Large intestine (tissue), 3 donors: ENCODE data around the gene ITGA7. TPM values are rescaled to one million over a fixed set of nuclear protein-coding genes. Genes with fewer than 3 reads are reported as not detected.

ENCODE experiments used
- DNase-seq, 2 donors: peaks; one replicate each; pipeline versions ENCODE4 v3.0.0 to v3.0.0-alpha.2; 2013
- H3K27ac ChIP-seq: one replicate; pipeline ENCODE4 v1.5.1; 2013; ENCODE audit warnings: low read length
- H3K27me3 ChIP-seq: 2 replicates; pipeline ENCODE4 v1.6.1; 2013; ENCODE audit warnings: low read length; ENCODE audit not compliant: control insufficient read depth, insufficient read depth
- H3K36me3 ChIP-seq: 2 replicates; pipeline ENCODE4 v1.6.1; 2013; ENCODE audit warnings: low read length; ENCODE audit not compliant: control insufficient read depth, insufficient read depth
- H3K4me1 ChIP-seq: one replicate; pipeline ENCODE4 v1.6.1; 2013; ENCODE audit warnings: low read length; ENCODE audit not compliant: control insufficient read depth, insufficient read depth
- H3K4me3 ChIP-seq: one replicate; pipeline ENCODE4 v1.5.1; 2013; ENCODE audit warnings: low read length
- H3K9me3 ChIP-seq: one replicate; pipeline ENCODE4 v1.6.1; 2013; ENCODE audit warnings: mild to moderate bottlenecking, low read depth, low read length, moderate library complexity; ENCODE audit not compliant: control insufficient read depth
- WGBS: methylation state at CpG from one replicate; pipeline ENCODE4 v1.1.5; 2013; ENCODE audit warnings: low lambda C conversion rate; ENCODE audit not compliant: insufficient coverage; 5-methylcytosine and 5-hydroxymethylcytosine counted together
- polyA plus RNA-seq: library from polyadenylated mRNA; unstranded; fragments of 120-200 nt; gene quantifications from one replicate; pipeline ENCODE4 v1.2.1, GENCODE V29; 2013

ITGA7 gene
- polyA plus RNA-seq, 1 donor, result 29.6 TPM

DNA sequence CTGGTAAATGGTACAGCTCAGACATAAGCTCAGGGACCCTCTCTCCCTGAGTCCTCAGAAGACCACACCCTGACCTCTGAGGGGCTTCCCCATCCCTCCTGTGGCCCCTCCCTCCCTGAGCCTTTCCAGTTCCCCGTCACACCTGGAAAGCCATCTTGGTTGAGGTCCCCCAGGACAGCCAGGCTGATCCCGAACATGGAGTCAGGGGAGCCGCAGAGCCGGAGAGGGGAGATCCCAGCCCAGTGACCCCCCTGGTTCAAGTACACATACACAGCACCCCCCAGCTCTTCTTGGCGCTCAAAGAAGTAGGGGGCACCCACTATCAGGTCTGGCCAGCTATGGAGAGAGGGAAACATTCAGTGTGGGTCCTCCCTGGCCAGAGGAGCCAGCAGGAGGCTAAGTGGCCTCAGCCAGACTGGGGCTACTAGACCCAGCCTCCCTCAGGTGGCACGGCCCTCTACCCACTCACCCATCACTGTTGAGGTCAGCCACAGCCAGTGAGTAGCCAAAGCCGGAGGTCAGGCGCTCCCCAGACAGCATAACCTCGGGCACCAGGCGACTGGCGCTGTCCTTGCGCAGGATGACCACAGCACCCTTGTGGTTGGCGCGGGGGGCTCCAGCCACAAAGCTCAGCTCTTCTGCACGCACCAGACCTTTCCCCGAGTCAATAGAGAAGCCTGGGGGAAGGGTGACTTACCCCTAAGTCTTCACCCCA is 9.3 kb downstream of the ITGA7 start:
- no CpG with 5 or more reads among the region's 16 CpGs for WGBS
- Histone ChIP-seq H3K4me1 (peaks cover 46% of the 10 kb centered on the region), H3K9me3 (no peaks in the 10 kb centered on the region), H3K27me3 (no peaks in the 10 kb centered on the region), H3K36me3 (no peaks in the 10 kb centered on the region), H3K27ac (no peak overlapping the region), H3K4me3 (no peak overlapping the region)
- no peak for DNase-seq

DNA sequence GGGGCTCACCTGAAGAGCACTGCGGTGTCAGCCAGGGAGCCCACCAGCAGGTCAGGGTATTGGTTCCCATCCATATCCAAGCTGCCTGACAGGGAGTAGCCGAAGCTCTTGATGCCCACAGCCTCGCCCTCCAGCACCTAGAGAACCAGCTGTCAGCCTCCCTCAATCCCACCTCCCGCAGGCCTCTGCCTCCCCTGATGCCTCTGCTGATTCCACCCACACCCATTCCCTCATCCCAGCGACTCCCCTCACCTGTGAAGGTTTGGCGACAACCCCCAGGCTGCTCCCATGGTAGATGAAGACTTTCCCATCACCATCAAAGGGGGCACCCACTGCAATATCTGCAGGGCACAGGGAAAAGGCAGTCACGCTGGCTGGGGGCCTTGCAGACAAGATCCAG is 10.0 kb downstream of the ITGA7 start:
- Histone ChIP-seq H3K36me3 (no peaks in the 10 kb centered on the region), H3K27ac (no peak overlapping the region), H3K4me1 (peaks cover 41% of the 10 kb centered on the region), H3K4me3 (no peak overlapping the region), H3K9me3 (no peaks in the 10 kb centered on the region), H3K27me3 (no peaks in the 10 kb centered on the region)
- no CpG with 5 or more reads among the region's 7 CpGs for WGBS
- no peak for DNase-seq

- no peaks in the 10 kb centered on the region for H3K27me3 ChIP-seq
- no peak for DNase-seq
Observed at GRCh38 chr12:55696796-55697462, 10.8 kb downstream of the ITGA7 start.

GRCh38 chr12:55696141-55696540 is 11.6 kb downstream of the ITGA7 start:
- Histone ChIP-seq H3K4me1 (peaks cover 41% of the 10 kb centered on the region), H3K9me3 (no peaks in the 10 kb centered on the region), H3K36me3 (no peaks in the 10 kb centered on the region), H3K4me3 (no peak overlapping the region), H3K27ac (peak overlapping the region; percentile 27), H3K27me3 (no peaks in the 10 kb centered on the region)
- DNase-seq, result no peak
- no CpG with 5 or more reads among the region's 6 CpGs for WGBS

More at GRCh38 chr12:55696796-55697462, 10.8 kb downstream of the ITGA7 start:
- no peak overlapping the region for H3K27ac ChIP-seq
- no peak overlapping the region for H3K4me3 ChIP-seq
- no peaks in the 10 kb centered on the region for H3K36me3 ChIP-seq
- H3K4me1 ChIP-seq, result peaks cover 41% of the 10 kb centered on the region
- H3K9me3 ChIP-seq, result no peaks in the 10 kb centered on the region
- WGBS, result no CpG with 5 or more reads among the region's 19 CpGs

GRCh38 chr12:55695349-55695748 is 12.4 kb downstream of the ITGA7 start:
- H3K36me3 ChIP-seq, result no peaks in the 10 kb centered on the region
- no peak overlapping the region for H3K4me3 ChIP-seq
- DNase-seq, result peak; percentile 60 to 68
- H3K27me3 ChIP-seq, result no peaks in the 10 kb centered on the region
- WGBS, result no CpG with 5 or more reads among the region's 7 CpGs
- no peaks in the 10 kb centered on the region for H3K9me3 ChIP-seq
- peak overlapping the region; percentile 27 for H3K27ac ChIP-seq
- peaks cover 41% of the 10 kb centered on the region for H3K4me1 ChIP-seq

DNA sequence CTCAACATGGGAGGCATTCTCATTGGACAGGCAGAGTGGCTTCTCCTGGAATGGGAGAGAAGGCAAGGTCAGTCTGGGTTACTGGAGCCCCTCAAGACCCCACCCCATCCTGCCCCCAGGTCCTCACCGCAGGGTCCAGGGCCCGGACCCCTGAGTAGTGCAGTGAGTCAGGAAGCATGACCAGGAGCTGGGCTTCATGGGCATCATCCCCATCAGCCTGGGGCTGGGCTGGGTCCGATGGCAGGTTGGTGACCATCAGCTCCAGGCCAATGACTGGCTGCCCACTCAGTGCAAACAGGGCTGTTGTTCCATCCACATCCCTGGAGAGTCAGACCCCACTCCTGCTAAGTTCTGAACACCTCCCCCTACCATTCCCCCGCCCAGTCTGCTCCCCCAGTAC is 13.1 kb downstream of the ITGA7 start:
- H3K36me3 ChIP-seq, result no peaks in the 10 kb centered on the region
- DNase-seq, result no peak
- no peaks in the 10 kb centered on the region for H3K27me3 ChIP-seq
- no CpG with 5 or more reads among the region's 4 CpGs for WGBS
- no peak overlapping the region for H3K27ac ChIP-seq
- no peak overlapping the region for H3K4me3 ChIP-seq
- H3K4me1 ChIP-seq, result peaks cover 35% of the 10 kb centered on the region
- H3K9me3 ChIP-seq, result no peaks in the 10 kb centered on the region

- Histone ChIP-seq H3K4me3 (no peak overlapping the region), H3K27ac (no peak overlapping the region), H3K4me1 (peaks cover 30% of the 10 kb centered on the region), H3K9me3 (no peaks in the 10 kb centered on the region), H3K36me3 (no peaks in the 10 kb centered on the region), H3K27me3 (no peaks in the 10 kb centered on the region)
- no CpG with 5 or more reads among the region's 7 CpGs for WGBS
- DNase-seq, result no peak
Observed at GRCh38 chr12:55694188-55694515, 13.6 kb downstream of the ITGA7 start.

GRCh38 chr12:55693323-55694187 is 14.1 kb downstream of the ITGA7 start:
- Histone ChIP-seq H3K27me3 (no peaks in the 10 kb centered on the region), H3K27ac (no peak overlapping the region), H3K9me3 (no peaks in the 10 kb centered on the region), H3K4me1 (peaks cover 28% of the 10 kb centered on the region), H3K36me3 (no peaks in the 10 kb centered on the region), H3K4me3 (no peak overlapping the region)
- WGBS, result no CpG with 5 or more reads among the region's 7 CpGs
- no peak for DNase-seq

GRCh38 chr12:55692631-55693322 is 14.9 kb downstream of the ITGA7 start:
- no peak for DNase-seq
- Histone ChIP-seq H3K27ac (no peak overlapping the region), H3K4me1 (peaks cover 28% of the 10 kb centered on the region), H3K4me3 (no peak overlapping the region), H3K36me3 (peaks cover 3% of the 10 kb centered on the region), H3K27me3 (no peaks in the 10 kb centered on the region), H3K9me3 (no peaks in the 10 kb centered on the region)
- WGBS, result no CpG with 5 or more reads among the region's 12 CpGs
